K562 (cell line): ENCODE data around the gene RGMB. TPM values are rescaled to one million over a fixed set of nuclear protein-coding genes. Genes with fewer than 3 reads are reported as not detected.

Source experiments
- ATAC-seq: fragments of 200-7000 bp; cut with Tn5 transposase; 3 replicates; pipeline ENCODE4 v1.9.1; 2020; ENCODE audit warnings: moderate library complexity
- BruUV-seq: library from RNA; stranded (reverse); fragments of 400-500 nt; replicated peaks from 2 replicates; lab custom pipeline; 2021; lab: Mats Ljungman, UMichigan
- CTCF ChIA-PET: fragments of 300-600 bp; formaldehyde crosslinking; extraction: SDS; loops from one replicate; lab custom pipeline; 2021; ENCODE audit warnings: low intra/inter-chr PET ratio; lab: Yijun Ruan, JAX
- POLR2A ChIA-PET: fragments of 300-600, 350-650 bp; sonication (Branson Sonifier 250); formaldehyde crosslinking; extraction: SDS; loops from one replicate; lab custom pipeline; 2021; ENCODE audit warnings: antibody characterized with exemption, inconsistent platforms; lab: Yijun Ruan, JAX
- DNase-seq, 4 experiments: peaks; one replicate each; pipeline versions ENCODE4 v3.0.0 to v3.0.0-alpha.2; 2011 to 2018; ENCODE audit warnings: low spot score in 3 of 4, mixed read lengths in 3 of 4; ENCODE audit errors: extremely low read depth in 1 of 4
- FAIRE-seq: peaks from 2 replicates; lab custom pipeline; 2011; peaks lifted over from hg19 to GRCh38; lab: Jason Lieb, UNC
- H2AFZ ChIP-seq: 2 replicates; pipeline ENCODE4 v1.6.0; 2011; ENCODE audit warnings: low read depth, low read length, control low read depth, inconsistent platforms
- H3K27ac ChIP-seq: fragments of 200-600 bp; 3 replicates; pipeline ENCODE4 v1.8.0; 2011; ENCODE audit warnings: low read depth, mild to moderate bottlenecking, control low read depth, inconsistent platforms, low read length, moderate library complexity, mixed read lengths; ENCODE audit errors: extremely low read depth
- H3K27me3 ChIP-seq, 2 experiments: fragments of 300-600 bp in 1 of 2; 2 replicates in 1 of 2; 3 replicates in 1 of 2; pipeline versions ENCODE4 v1.6.0 to v1.8.0; 2011; ENCODE audit warnings: inconsistent platforms in 2 of 2, low read length in 2 of 2, mild to moderate bottlenecking in 1 of 2, mixed read lengths in 1 of 2, moderate library complexity in 1 of 2; ENCODE audit not compliant: control insufficient read depth in 2 of 2, insufficient read depth in 2 of 2
- H3K36me3 ChIP-seq: fragments of 300-600 bp; 3 replicates; pipeline ENCODE4 v1.8.0; 2011; ENCODE audit warnings: mild to moderate bottlenecking, low read length, inconsistent platforms; ENCODE audit not compliant: control insufficient read depth, insufficient read depth
- H3K4me1 ChIP-seq, 2 experiments: fragments of 200-600 bp in 1 of 2; replicated peaks in 1 of 2; 2 replicates in 1 of 2; 3 replicates in 1 of 2; pipeline versions ENCODE4 v1.5.1 to v1.8.0; 2011; ENCODE audit warnings: inconsistent platforms in 2 of 2, low read length in 2 of 2, mild to moderate bottlenecking in 1 of 2, mixed read lengths in 1 of 2, moderate library complexity in 1 of 2; ENCODE audit not compliant: control insufficient read depth in 2 of 2, insufficient read depth in 2 of 2
- H3K4me2 ChIP-seq: 2 replicates; pipeline ENCODE4 v1.6.1; 2011; ENCODE audit warnings: low read length, control low read depth, inconsistent platforms, mixed read lengths; ENCODE audit not compliant: insufficient read depth
- H3K4me3 ChIP-seq: fragments of 200-600 bp; sonication (generic), shearing (Covaris generic); 2 replicates; pipeline ENCODE4 v1.5.1; 2016; ENCODE audit warnings: control low read depth, inconsistent platforms
- H3K79me2 ChIP-seq: fragments of 200-600 bp; 3 replicates; pipeline ENCODE4 v1.8.0; 2011; ENCODE audit warnings: low read length, inconsistent platforms; ENCODE audit not compliant: control insufficient read depth, insufficient read depth
- H3K9ac ChIP-seq, 2 experiments: 2 replicates each; pipeline versions ENCODE4 v1.6.0 to v1.6.1; 2011; ENCODE audit warnings: low read depth in 2 of 2, low read length in 2 of 2, control low read depth in 1 of 2, inconsistent platforms in 1 of 2, mild to moderate bottlenecking in 1 of 2, mixed read lengths in 1 of 2; ENCODE audit not compliant: insufficient read depth in 1 of 2
- H3K9me1 ChIP-seq: one replicate; pipeline ENCODE4 v1.6.0; 2011; ENCODE audit warnings: inconsistent platforms, mild to moderate bottlenecking, low read length, moderate library complexity; ENCODE audit not compliant: control insufficient read depth, insufficient read depth
- H3K9me3 ChIP-seq: replicated peaks from 2 replicates; pipeline ENCODE4 v1.5.1; 2011; ENCODE audit warnings: low read depth, low read length, inconsistent platforms; ENCODE audit not compliant: control insufficient read depth, insufficient read depth
- H4K20me1 ChIP-seq: replicated peaks from 2 replicates; pipeline ENCODE4 v1.6.1; 2011; ENCODE audit warnings: low read length, inconsistent platforms, mixed read lengths; ENCODE audit not compliant: control insufficient read depth, insufficient read depth
- ADNP ChIP-seq: fragments of 200-800 bp; sonication (Bioruptor generic); IDR thresholded peaks from 2 replicates; pipeline ENCODE4 v1.6.1; 2016; ENCODE audit warnings: missing genetic modification characterization, missing compliant biosample characterization
- KDM1A ChIP-seq, 2 experiments: fragments of 450-650 bp; IDR thresholded peaks; 2 replicates each; pipeline ENCODE4 v1.6.1; 2016; ENCODE audit warnings: mild to moderate bottlenecking in 2 of 2
- ZNF12 ChIP-seq: sonication (generic); formaldehyde crosslinking; IDR thresholded peaks from 2 replicates; pipeline ENCODE4 v1.4.0; 2020; ENCODE audit warnings: mild to moderate bottlenecking, missing genetic modification reagents
- WGBS: fragments of 100-300 bp; shearing (Covaris generic); methylation state at CpG from one replicate; pipeline ENCODE4 v1.1.6; 2016; ENCODE audit warnings: low coverage, mixed read lengths; ENCODE audit not compliant: insufficient coverage; ENCODE audit errors: missing lambda C conversion rate; 5-methylcytosine and 5-hydroxymethylcytosine counted together
- in situ Hi-C: fragments of 300-500 bp; cut with MboI; formaldehyde crosslinking; loops from 4 replicates; pipeline ENCODE4 v1.15.0; 2018; ENCODE audit warnings: inconsistent platforms, mixed read lengths
- intact Hi-C: fragments of 100-400 bp; cut with micrococcal nuclease; formaldehyde crosslinking; loops from 2 replicates; pipeline ENCODE4 v1.14.2; 2022
- polyA plus RNA-seq, 8 experiments: library from polyadenylated mRNA; depleted of rRNA in 4 of 8; stranded (reverse) in 5 of 8; unstranded in 3 of 8; fragments of >200 nt; fragmentation: Nextera tagmentation in 2 of 8; fragmentation: Illumina TruSeq in 1 of 8; extraction: Ambion mirVana in 2 of 8; extraction: Trizol in 1 of 8; gene quantifications; 2 replicates each; pipeline versions ENCODE4 v1.2.1 to v1.2.3, GENCODE V29; 2011 to 2014; ENCODE audit warnings: inconsistent platforms in 1 of 8, missing spikeins in 1 of 8
- total RNA-seq, 7 experiments: library from RNA; depleted of rRNA in 6 of 7; stranded (reverse); fragments of >200 nt in 6 of 7; fragmentation: Illumina TruSeq in 2 of 7; extraction: Trizol in 2 of 7; gene quantifications; 2 replicates each; pipeline versions ENCODE4 v1.2.1 to v1.2.3, GENCODE V29; 2011 to 2021; ENCODE audit warnings: low replicate concordance in 1 of 7
- TF ChIP-seq, protein P1 (sequence below): fragments of 150-350 bp; IDR thresholded peaks from 2 replicates; pipeline ENCODE4 v1.6.1; 2014; ENCODE audit warnings: low read depth, mild to moderate bottlenecking, low read length, borderline replicate concordance
- TF ChIP-seq, protein P2 (sequence below): fragments of 450-650 bp; IDR thresholded peaks from 2 replicates; pipeline ENCODE4 v1.6.1; 2016; ENCODE audit warnings: mild to moderate bottlenecking, moderate library complexity

Gene RGMB
- total and polyA plus RNA-seq, 9 of the 15 experiments (the other 6 are each of a cell fraction or from before 2014, with no cell fraction given), result 0.03 to 0.38 TPM; not detected in 7

DNA sequence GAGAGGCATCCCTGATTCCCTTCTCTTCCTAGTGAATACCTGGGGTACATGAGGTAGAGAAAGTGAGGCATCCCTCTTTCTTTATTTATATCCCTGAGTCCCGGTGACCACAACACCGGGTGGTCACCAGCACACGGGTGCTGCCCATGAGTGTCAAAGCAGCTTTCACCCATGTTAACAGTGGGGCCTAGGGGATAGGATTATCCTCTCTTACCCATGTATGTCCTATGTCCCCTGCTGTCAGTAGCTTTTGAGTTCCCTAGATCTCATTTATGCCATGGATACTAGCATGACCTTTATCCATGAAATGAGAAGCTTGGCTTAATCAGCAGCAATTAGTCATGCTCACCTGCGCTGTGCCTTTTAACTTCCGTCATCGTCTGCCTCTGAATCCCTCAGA lies 71.4 kb downstream of the RGMB start:
- H3K9me3 ChIP-seq, result 0 out of 2 replicates have a peak, but pooled peaks cover 4% of the 10 kb centered on the region
- BruUV-seq, result no TSS peak
- no peaks in the 10 kb centered on the region for H3K36me3 ChIP-seq
- ChIA-PET CTCF (no interaction called here), POLR2A (no interaction called here)
- in situ Hi-C loops (no loop called here), intact Hi-C loops (no loop called here)
- ATAC-seq (no peak), DNase-seq (no peak), FAIRE-seq (no peak)
- no peak overlapping the region for H3K9ac ChIP-seq
- H3K4me2 ChIP-seq, result no peak overlapping the region
- TF ChIP-seq, protein P1, sequence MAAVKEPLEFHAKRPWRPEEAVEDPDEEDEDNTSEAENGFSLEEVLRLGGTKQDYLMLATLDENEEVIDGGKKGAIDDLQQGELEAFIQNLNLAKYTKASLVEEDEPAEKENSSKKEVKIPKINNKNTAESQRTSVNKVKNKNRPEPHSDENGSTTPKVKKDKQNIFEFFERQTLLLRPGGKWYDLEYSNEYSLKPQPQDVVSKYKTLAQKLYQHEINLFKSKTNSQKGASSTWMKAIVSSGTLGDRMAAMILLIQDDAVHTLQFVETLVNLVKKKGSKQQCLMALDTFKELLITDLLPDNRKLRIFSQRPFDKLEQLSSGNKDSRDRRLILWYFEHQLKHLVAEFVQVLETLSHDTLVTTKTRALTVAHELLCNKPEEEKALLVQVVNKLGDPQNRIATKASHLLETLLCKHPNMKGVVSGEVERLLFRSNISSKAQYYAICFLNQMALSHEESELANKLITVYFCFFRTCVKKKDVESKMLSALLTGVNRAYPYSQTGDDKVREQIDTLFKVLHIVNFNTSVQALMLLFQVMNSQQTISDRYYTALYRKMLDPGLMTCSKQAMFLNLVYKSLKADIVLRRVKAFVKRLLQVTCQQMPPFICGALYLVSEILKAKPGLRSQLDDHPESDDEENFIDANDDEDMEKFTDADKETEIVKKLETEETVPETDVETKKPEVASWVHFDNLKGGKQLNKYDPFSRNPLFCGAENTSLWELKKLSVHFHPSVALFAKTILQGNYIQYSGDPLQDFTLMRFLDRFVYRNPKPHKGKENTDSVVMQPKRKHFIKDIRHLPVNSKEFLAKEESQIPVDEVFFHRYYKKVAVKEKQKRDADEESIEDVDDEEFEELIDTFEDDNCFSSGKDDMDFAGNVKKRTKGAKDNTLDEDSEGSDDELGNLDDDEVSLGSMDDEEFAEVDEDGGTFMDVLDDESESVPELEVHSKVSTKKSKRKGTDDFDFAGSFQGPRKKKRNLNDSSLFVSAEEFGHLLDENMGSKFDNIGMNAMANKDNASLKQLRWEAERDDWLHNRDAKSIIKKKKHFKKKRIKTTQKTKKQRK, result no peak
- TF ChIP-seq ADNP (tag) (no peak), KDM1A (IDR thresholded peaks at IDR 0.05) (no peak), ZNF12 (CRISPR knock-in tag) (no peak)
- TF ChIP-seq, protein P2, sequence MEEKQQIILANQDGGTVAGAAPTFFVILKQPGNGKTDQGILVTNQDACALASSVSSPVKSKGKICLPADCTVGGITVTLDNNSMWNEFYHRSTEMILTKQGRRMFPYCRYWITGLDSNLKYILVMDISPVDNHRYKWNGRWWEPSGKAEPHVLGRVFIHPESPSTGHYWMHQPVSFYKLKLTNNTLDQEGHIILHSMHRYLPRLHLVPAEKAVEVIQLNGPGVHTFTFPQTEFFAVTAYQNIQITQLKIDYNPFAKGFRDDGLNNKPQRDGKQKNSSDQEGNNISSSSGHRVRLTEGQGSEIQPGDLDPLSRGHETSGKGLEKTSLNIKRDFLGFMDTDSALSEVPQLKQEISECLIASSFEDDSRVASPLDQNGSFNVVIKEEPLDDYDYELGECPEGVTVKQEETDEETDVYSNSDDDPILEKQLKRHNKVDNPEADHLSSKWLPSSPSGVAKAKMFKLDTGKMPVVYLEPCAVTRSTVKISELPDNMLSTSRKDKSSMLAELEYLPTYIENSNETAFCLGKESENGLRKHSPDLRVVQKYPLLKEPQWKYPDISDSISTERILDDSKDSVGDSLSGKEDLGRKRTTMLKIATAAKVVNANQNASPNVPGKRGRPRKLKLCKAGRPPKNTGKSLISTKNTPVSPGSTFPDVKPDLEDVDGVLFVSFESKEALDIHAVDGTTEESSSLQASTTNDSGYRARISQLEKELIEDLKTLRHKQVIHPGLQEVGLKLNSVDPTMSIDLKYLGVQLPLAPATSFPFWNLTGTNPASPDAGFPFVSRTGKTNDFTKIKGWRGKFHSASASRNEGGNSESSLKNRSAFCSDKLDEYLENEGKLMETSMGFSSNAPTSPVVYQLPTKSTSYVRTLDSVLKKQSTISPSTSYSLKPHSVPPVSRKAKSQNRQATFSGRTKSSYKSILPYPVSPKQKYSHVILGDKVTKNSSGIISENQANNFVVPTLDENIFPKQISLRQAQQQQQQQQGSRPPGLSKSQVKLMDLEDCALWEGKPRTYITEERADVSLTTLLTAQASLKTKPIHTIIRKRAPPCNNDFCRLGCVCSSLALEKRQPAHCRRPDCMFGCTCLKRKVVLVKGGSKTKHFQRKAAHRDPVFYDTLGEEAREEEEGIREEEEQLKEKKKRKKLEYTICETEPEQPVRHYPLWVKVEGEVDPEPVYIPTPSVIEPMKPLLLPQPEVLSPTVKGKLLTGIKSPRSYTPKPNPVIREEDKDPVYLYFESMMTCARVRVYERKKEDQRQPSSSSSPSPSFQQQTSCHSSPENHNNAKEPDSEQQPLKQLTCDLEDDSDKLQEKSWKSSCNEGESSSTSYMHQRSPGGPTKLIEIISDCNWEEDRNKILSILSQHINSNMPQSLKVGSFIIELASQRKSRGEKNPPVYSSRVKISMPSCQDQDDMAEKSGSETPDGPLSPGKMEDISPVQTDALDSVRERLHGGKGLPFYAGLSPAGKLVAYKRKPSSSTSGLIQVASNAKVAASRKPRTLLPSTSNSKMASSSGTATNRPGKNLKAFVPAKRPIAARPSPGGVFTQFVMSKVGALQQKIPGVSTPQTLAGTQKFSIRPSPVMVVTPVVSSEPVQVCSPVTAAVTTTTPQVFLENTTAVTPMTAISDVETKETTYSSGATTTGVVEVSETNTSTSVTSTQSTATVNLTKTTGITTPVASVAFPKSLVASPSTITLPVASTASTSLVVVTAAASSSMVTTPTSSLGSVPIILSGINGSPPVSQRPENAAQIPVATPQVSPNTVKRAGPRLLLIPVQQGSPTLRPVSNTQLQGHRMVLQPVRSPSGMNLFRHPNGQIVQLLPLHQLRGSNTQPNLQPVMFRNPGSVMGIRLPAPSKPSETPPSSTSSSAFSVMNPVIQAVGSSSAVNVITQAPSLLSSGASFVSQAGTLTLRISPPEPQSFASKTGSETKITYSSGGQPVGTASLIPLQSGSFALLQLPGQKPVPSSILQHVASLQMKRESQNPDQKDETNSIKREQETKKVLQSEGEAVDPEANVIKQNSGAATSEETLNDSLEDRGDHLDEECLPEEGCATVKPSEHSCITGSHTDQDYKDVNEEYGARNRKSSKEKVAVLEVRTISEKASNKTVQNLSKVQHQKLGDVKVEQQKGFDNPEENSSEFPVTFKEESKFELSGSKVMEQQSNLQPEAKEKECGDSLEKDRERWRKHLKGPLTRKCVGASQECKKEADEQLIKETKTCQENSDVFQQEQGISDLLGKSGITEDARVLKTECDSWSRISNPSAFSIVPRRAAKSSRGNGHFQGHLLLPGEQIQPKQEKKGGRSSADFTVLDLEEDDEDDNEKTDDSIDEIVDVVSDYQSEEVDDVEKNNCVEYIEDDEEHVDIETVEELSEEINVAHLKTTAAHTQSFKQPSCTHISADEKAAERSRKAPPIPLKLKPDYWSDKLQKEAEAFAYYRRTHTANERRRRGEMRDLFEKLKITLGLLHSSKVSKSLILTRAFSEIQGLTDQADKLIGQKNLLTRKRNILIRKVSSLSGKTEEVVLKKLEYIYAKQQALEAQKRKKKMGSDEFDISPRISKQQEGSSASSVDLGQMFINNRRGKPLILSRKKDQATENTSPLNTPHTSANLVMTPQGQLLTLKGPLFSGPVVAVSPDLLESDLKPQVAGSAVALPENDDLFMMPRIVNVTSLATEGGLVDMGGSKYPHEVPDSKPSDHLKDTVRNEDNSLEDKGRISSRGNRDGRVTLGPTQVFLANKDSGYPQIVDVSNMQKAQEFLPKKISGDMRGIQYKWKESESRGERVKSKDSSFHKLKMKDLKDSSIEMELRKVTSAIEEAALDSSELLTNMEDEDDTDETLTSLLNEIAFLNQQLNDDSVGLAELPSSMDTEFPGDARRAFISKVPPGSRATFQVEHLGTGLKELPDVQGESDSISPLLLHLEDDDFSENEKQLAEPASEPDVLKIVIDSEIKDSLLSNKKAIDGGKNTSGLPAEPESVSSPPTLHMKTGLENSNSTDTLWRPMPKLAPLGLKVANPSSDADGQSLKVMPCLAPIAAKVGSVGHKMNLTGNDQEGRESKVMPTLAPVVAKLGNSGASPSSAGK, result no peak
- 3% methylated on average over 6 of the region's 6 CpGs for WGBS
- H4K20me1 ChIP-seq, result no peaks in the 10 kb centered on the region
- no peaks in the 10 kb centered on the region for H3K9me1 ChIP-seq
- no peaks in the 10 kb centered on the region for H3K79me2 ChIP-seq
- no peak overlapping the region for H2AFZ ChIP-seq
- H3K4me1 ChIP-seq, result no peaks in the 10 kb centered on the region
- H3K27me3 ChIP-seq, result no peaks in the 10 kb centered on the region
- H3K27ac ChIP-seq, result no peak overlapping the region
- no peak overlapping the region for H3K4me3 ChIP-seq
